Measurements from ENCODE around the gene JPT1.

GRCh38 chr17:75114552-75115314 is 39.6 kb downstream of the JPT1 start:
- TF ChIP-seq BHLHE40 (IDR thresholded peaks at IDR 0.05; ENCODE audit: borderline replicate concordance), result no peak
- no peak for TF ChIP-seq SP1 (IDR thresholded peaks at IDR 0.05)

Measured in HEK293T (cell line).